ENCODE data around the gene NAV3. TPM values are rescaled to one million over a fixed set of nuclear protein-coding genes. Genes with fewer than 3 reads are reported as not detected.

The NAV3 gene
- polyA plus RNA-seq, 1 of the 3 experiments (the other 2 are of a cell fraction), result 10.5 TPM

- Histone ChIP-seq H3K9me2 (no peaks in the 10 kb centered on the region), H3K27ac (ENCODE audit: low read depth in 2 of 2, low read length in 1 of 2) (no peak overlapping the region), H3K9ac (no peak overlapping the region), H2AFZ (ENCODE audit: low read depth) (no peak overlapping the region), H3K4me3 (ENCODE audit: low read depth in 2 of 2, low read length in 1 of 2) (no peak overlapping the region), H3K36me3 (replicated peaks in 1 of 2; ENCODE audit: control insufficient read depth in 1 of 2, insufficient read depth in 2 of 2, low read length in 1 of 2) (peaks cover 14 to 26% of the 10 kb centered on the region in 2 experiments), H3K4me1 (ENCODE audit: control insufficient read depth in 1 of 2, insufficient read depth in 2 of 2, low read depth in 1 of 2, low read length in 1 of 2) (peaks cover 0 to 3% of the 10 kb centered on the region in 2 experiments; a peak in 3 of 4 replicates), H3K4me2 (no peak overlapping the region), H4K20me1 (ENCODE audit: insufficient read depth) (no peaks in the 10 kb centered on the region), H3F3A (replicated peaks; ENCODE audit: insufficient read depth) (peaks cover 5% of the 10 kb centered on the region), H3K79me2 (ENCODE audit: insufficient read depth) (no peaks in the 10 kb centered on the region), H3K9me3 (no peaks in the 10 kb centered on the region), H3K27me3 (ENCODE audit: insufficient read depth) (no peaks in the 10 kb centered on the region)
- no peak for DNase-seq
- 94% methylated on average over 2 of the region's 2 CpGs for WGBS (ENCODE audit: low lambda C conversion rate)
- POLR2A ChIA-PET, result no interaction called here
- CTCF ChIA-PET, result interaction anchor here (0.8 to 5.3 kb wide), 12 partner anchors 9 to 120 kb away, joined by 3 to 62 read pairs (median 4); no protein-coding TSS in a partner anchor
- no peak for TF ChIP-seq MEF2A (IDR thresholded peaks at IDR 0.05; ENCODE audit: borderline replicate concordance, low read depth)
- TF ChIP-seq, protein P1, sequence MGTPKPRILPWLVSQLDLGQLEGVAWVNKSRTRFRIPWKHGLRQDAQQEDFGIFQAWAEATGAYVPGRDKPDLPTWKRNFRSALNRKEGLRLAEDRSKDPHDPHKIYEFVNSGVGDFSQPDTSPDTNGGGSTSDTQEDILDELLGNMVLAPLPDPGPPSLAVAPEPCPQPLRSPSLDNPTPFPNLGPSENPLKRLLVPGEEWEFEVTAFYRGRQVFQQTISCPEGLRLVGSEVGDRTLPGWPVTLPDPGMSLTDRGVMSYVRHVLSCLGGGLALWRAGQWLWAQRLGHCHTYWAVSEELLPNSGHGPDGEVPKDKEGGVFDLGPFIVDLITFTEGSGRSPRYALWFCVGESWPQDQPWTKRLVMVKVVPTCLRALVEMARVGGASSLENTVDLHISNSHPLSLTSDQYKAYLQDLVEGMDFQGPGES (IDR thresholded peaks at IDR 0.05; ENCODE audit: low read depth, low read length), result no peak
- no peak for TF ChIP-seq CHD2 (IDR thresholded peaks at IDR 0.05; ENCODE audit: low read length, partially characterized antibody)
- TF ChIP-seq TCF12 (IDR thresholded peaks at IDR 0.05), result no peak
- no peak for TF ChIP-seq RFX5 (IDR thresholded peaks at IDR 0.05; ENCODE audit: low read length)
- TF ChIP-seq POLR2AphosphoS5 (IDR thresholded peaks at IDR 0.05; ENCODE audit: low read depth, low read length), result no peak
- no peak for TF ChIP-seq SIN3A (IDR thresholded peaks at IDR 0.05; ENCODE audit: borderline replicate concordance, low read depth, low read length)
- no peak for TF ChIP-seq TEAD4 (IDR thresholded peaks at IDR 0.05; ENCODE audit: borderline replicate concordance, insufficient read depth)
- no peak for TF ChIP-seq RAD21 (IDR thresholded peaks at IDR 0.05; ENCODE audit: low read length)
- TF ChIP-seq, protein P2, sequence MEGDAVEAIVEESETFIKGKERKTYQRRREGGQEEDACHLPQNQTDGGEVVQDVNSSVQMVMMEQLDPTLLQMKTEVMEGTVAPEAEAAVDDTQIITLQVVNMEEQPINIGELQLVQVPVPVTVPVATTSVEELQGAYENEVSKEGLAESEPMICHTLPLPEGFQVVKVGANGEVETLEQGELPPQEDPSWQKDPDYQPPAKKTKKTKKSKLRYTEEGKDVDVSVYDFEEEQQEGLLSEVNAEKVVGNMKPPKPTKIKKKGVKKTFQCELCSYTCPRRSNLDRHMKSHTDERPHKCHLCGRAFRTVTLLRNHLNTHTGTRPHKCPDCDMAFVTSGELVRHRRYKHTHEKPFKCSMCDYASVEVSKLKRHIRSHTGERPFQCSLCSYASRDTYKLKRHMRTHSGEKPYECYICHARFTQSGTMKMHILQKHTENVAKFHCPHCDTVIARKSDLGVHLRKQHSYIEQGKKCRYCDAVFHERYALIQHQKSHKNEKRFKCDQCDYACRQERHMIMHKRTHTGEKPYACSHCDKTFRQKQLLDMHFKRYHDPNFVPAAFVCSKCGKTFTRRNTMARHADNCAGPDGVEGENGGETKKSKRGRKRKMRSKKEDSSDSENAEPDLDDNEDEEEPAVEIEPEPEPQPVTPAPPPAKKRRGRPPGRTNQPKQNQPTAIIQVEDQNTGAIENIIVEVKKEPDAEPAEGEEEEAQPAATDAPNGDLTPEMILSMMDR (IDR thresholded peaks at IDR 0.05), result no peak
- TF ChIP-seq NRF1 (IDR thresholded peaks at IDR 0.05; ENCODE audit: low read depth, low read length), result no peak
- TF ChIP-seq JUND (IDR thresholded peaks at IDR 0.05), result no peak
- TF ChIP-seq ZBTB33 (IDR thresholded peaks at IDR 0.05; ENCODE audit: borderline replicate concordance, low read depth), result no peak
- no peak for TF ChIP-seq RXRA (IDR thresholded peaks at IDR 0.05; ENCODE audit: borderline replicate concordance, low read depth)
These were observed 287.8 kb downstream of the NAV3 start for GRCh38 chr12:78118486-78118885.
